HG03432 (cell line): ENCODE results near the gene NDEL1.

ENCODE experiments used
- ATAC-seq: cut with Tn5 transposase; IDR thresholded peaks from one replicate; pipeline ENCODE4 v1.9.1; 2021; ENCODE audit warnings: mild to moderate bottlenecking, moderate library complexity; ENCODE audit not compliant: unreplicated experiment

NDEL1 gene

DNA sequence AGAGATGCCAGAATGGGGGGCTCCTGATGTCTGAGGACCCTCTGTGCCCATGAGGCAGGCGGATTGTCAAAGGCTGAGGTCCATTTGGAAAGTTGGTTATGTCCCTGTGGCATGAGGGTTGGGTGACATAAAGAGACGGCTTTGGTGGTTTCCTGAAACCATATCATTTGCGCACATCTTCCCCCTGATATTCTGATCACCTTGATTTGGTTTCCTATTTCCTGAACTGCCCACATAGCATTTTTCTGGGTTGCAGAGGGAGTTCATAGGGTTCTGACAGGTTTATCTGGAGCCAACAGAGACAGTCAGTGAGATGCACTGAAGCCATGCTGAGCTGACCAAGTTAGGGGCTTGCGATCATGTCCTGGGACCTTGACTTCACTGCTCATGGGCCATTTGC is 22.4 kb upstream of the NDEL1 start:
- no peak for ATAC-seq

GRCh38 chr17:8413938-8414337 is 21.7 kb upstream of the NDEL1 start:
- ATAC-seq: no peak

- no peak for ATAC-seq
These were observed 17.9 kb upstream of the NDEL1 start for GRCh38 chr17:8417806-8418205.

DNA sequence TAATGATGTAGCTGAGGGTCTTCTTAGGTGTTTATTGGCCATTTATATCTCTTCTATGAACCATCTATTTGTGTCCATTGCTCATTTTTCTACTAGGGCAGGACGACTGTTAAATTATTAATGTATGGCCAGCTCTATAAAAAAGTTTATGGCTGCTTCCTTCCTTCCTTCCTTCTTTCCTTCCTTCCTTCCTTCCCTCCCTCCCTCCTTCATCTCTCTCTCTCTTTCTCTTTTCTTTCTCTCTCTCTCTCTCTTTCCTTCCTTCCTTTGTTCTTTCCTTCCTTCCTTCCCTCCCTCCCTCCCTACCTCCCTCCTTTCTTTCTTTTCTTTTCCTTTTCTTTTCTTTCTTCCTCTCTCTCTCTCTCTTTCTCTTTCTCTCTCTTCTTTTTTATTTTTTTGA is 17.2 kb upstream of the NDEL1 start:
- ATAC-seq: no peak

DNA sequence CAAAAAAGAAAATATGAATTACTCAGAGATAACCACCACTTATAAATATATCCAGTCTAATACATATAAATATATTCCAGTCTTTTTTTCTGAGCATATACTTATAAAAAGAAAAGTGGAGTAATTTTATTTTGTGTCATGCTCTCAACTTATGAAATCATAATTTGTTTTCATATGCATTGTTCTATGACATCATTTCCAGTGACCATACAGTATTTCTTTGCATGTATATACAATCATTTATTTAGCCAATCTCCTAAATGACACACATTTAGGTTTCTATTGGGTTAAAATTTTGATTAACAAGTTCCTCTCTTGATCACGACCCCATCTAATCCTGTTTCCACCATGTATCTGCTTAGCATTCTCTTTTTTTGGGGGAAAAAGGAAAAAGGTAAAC is 16.4 kb upstream of the NDEL1 start:
- no peak for ATAC-seq

- ATAC-seq: no peak
These were observed 15.4 kb upstream of the NDEL1 start for GRCh38 chr17:8420041-8420934.

DNA sequence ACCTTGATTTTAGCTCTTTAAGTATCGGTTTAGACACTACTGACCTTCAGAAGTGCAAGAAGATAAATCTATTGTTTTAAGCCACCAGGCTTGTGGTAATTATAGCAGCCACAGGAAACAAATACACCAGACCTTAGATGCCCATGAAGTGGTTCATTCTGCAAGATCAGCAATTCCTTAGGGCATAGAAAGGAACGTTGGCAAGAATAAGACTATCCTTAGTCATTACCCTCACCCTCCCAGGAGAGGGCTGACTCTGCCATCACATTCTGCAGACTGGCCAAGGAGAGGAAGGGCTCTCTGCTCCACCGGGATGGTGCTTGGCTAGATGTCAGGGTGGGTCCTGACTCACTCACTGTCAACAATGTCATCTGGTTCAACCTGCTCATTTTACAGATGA is 14.1 kb upstream of the NDEL1 start:
- ATAC-seq: no peak

DNA sequence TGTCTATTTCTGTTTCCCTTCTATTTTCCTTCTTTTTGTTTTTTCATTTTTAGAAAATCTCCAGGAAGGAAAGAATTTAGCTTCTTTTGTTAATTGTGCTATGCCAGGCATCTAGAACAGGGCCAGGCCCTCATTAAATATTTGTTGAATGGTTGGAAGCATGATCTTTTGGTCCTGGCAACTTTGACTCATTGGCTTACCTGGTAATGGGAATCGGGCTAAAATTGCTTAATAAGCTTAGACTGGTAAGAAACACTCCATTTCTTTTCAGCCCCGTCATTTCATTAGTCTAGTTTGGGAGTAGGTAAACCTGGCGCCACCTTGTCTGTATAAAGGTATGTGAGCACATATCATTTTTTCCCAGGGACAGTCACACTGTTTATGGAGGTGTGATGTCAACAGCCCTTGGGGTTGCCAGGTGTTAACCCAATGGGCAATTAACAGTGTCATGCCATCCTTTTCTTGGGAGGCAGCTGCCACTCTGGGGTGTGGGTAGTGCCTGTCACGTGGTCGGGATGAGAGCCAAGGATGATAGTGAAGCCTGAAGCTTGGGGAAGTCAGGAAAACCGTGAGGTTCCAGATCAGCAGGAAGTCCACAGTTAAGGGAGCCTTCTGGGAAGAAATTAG is 9.5 kb upstream of the NDEL1 start:
- ATAC-seq: no peak

GRCh38 chr17:8426802-8427201 is 8.9 kb upstream of the NDEL1 start:
- ATAC-seq: no peak

- no peak for ATAC-seq
These were observed 4.7 kb upstream of the NDEL1 start for GRCh38 chr17:8430966-8431365.

DNA sequence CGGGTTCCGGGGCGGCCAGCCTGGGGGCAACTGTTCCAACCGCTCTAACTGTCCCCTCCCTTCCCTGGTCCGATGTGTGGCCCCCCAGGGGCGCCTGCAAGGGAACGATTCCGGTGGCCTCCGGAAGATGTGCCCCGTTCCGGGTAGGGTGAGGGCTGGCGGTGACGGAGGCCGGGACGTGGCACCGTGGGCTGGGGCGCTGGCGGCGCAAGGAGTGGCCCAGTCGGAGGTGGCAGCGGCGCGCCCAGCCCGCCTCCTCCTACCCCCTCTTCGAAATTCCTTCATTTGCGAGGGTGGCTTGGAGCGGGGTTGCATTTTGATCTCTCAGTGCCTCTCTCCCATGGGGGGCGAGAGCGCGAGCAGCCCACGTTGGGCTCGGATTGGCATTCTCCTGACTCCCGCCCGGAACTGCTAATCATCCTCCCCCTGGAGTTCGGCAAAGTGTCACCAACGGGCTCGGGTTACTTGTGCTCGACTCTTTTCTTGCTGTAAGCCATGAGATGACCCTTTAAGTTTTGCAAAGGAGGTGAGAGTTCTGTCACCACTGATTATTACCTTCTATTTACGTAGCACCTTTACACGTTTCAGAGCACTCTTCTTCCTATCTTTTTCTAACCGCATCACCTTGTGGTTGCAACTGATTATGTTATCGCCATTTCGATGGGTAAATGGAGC is 622 bp downstream of the NDEL1 start:
- peak; percentile 63 for ATAC-seq

GRCh38 chr17:8436844-8437171 is 1.1 kb downstream of the NDEL1 start:
- no peak for ATAC-seq

DNA sequence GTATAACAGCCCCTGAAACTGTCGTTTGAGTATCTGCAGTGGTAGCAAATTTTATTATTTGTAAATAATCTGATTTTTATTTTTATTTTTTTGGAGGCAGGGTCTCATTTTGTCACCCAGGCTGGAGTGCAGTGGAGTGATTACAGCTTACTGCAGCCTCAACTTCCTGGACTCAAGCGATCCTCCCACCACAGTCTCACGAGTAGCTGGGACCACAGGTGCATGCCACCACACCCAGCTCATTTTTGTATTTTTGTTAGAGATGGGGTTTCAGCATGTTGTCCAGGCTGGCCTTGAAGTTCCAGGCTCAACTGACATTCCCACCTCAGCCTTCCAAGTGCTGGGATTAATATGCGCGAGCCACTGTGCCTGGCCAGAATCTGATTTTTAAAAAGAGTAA is 2.8 kb downstream of the NDEL1 start:
- ATAC-seq: no peak

DNA sequence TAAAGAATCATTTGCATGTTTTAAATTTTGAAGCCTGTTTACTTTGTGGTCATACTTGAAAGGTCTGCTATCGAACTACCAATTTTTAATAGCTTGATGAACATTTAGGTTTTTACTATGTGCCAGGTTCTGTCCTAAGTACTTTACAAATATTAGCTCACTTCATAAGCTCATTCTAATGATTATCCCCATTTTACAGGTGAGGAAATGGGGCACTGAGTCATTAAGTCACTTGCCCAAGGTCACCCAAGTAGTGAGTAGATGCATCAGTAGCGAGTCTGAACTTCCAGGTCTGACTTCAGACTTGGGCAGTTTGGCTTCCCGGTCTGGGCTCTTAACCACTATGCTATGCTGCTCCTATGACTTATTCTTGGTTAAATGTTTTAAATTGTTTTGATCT is 4.0 kb downstream of the NDEL1 start:
- no peak for ATAC-seq

DNA sequence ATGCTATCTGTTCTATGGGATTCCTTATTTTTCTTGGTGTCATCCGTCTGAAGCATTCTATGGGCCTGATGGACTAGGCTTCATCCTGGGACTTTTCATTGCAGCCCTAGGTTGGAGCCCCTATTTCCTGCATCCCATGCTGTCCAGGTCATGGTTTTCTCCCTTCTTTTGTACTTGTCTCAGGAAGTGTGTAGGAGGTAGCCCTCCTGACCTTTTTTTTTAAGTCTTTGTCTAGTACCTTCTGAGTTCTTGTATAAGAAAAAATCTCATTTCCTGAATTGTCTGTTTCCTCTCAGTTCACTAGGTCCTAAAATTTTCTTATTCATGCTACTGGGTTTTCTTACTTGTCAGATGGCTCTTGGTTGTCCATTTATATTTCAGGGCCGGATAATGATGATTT is 6.0 kb downstream of the NDEL1 start:
- ATAC-seq: no peak

- no peak for ATAC-seq
These were observed 6.6 kb downstream of the NDEL1 start for GRCh38 chr17:8442310-8442709.

DNA sequence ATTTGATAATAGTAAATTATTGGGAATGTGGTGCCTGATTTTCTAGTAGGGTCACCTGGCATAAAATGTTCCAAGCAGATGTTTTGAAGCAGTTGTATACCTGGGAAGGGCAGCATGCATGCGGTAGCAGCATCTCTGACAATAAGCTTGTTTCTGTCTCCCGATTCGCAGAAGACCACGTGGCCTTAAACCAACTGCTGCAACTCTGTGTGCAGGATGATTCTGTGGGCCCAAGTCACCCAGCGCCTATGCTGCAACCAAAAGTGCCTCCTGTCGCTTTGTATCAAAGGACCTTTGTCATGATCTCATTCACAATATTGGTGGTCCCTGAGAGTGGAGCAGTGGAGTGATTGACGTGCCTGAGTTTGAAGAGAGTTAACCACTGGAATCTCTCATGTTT is 8.1 kb downstream of the NDEL1 start:
- no peak for ATAC-seq

GRCh38 chr17:8444494-8444893 is 8.8 kb downstream of the NDEL1 start:
- no peak for ATAC-seq

DNA sequence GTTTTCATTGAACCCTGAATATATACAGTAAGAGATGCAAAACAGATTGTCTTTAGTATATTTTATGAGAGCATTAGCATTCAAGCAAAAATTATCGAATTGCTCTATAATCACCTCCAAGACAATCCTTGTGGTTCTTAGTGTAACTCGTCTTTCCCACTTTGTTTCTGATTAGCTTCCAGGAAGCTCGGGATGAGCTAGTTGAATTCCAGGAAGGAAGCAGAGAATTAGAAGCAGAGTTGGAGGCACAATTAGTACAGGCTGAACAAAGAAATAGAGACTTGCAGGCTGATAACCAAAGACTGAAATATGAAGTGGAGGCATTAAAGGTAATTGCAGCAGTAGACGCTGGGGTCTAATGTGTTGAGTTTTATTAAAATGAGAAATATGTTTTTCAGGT is 9.9 kb downstream of the NDEL1 start:
- ATAC-seq: no peak

DNA sequence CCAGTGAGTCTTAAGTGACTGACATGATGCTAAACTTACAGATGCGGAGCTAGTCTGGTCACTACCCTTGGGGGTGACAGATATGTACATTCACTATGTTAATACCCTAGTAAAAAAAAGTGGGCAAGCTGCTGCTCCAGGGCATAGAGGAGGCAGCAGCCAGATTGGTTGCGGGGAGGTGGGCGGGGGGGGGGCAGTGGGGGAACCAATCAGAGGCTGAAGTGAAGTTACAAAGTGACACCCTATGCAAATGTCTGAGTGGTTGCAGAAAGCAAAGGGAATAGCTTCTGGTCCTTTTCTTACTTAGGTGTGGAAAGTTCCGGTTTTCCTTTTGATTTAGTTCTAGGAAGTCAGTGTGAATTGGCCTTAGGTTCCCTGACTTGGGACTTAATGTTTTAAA is 12.1 kb downstream of the NDEL1 start:
- ATAC-seq: no peak

DNA sequence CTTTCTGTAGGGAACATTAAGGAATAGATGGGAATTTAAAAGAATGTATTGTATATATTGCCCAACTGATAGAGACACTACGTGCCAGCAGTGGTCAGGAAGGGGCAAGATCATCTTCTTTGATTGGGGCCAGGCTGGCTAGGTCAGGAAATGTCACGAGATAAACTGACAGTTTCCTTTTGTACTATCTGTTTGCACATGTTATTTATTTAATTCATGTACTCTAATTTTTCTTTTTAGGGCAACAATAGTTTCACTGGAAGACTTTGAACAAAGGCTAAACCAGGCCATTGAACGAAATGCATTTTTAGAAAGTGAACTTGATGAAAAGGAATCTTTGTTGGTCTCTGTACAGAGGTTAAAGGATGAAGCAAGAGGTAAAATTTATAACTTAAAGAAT is 12.6 kb downstream of the NDEL1 start:
- no peak for ATAC-seq

DNA sequence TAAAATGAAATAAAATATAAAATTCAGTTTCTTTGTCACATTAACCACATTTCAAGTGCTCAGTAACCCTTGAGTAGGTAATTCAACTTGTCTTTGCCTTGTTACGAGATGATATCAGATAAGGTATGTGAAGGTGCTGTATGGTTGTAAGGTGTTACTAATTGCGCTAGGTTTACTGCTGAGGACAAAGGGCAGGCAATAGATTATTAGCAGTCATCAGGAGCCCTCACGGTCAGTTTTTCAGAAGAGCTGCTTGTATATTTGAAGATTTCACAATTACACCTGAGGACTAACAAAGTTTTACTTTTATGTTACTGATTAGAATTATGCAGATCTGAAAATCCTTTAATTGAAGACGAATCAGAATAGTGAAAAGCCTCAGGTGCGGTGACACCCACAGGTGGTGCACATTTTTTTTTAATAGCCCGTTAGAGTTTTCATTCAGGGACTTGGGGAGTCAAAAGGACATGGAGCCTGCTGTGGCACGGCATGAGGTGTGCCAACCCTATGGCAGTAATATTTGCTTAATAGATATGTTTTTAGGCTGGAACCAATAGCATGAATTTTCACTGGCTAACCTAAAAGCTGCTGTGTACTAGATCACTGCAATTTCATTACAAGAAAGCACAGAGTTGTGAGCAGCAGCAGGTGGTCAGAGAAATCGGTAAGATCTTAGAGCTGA is 16.4 kb downstream of the NDEL1 start:
- ATAC-seq: no peak
